HG03521 (cell line): ENCODE results near the gene FBXL14.
A peak's percentile ranks its signal among the peaks of the same experiment; 100 is the strongest.

Source experiments
- ATAC-seq: cut with Tn5 transposase; IDR thresholded peaks from one replicate; pipeline ENCODE4 v1.9.1; 2021; ENCODE audit warnings: mild to moderate bottlenecking, moderate library complexity; ENCODE audit not compliant: unreplicated experiment

FBXL14 gene

GRCh38 chr12:1595026-1595561 is 713 bp upstream of the FBXL14 start:
- ATAC-seq = no peak

DNA sequence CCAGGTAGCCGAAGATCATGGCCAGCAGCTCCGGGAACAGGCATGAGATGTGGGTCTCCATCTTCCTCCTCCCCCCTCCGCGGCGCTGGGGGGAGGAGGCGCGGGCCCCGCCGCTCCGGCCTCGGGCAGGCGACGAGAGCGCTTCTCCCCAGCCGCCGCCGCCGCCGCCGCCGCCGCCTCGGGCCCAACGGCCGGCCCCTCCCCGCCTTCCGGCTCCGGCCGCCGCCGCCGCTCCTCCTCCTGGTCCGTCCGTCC is 448 bp downstream of the FBXL14 start:
- ATAC-seq = peak; percentile 45

GRCh38 chr12:1593174-1594005 is 991 bp downstream of the FBXL14 start:
- peak; percentile 16 for ATAC-seq

DNA sequence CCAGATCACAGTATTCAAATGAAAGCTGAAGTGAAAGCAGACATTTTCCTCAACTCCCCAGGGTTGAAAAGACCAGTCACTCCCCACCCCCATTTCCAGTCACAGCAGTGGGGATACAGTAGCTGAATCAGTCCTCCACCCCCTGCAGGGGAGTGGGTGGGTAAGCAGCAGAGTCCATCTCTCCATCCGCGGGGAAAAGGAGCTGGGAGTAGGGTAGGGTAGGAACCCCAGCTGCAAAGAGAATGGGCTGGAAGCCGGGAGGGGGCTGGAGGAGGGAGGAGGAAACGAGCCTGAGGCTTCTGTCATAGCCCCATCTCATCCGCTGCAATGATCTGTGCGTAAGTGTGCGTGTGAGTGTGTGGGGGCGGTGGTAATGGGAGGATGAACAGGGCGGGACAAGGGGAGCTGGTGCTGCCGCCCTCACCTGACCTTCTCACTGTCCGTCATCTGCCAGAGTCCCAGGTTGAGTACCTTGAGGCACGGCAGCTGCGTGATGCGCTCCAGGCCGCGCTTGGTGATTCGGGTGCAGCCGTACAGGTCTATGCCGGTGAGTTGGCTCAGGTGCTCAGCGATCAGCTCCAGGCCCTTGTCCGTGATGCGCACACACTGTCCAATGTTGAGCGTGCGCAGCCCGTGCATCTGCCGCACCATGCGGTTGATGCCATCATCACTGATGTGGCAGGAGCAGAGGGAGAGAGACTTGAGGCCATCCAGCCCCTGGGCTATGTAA is 1.8 kb downstream of the FBXL14 start:
- no peak for ATAC-seq

GRCh38 chr12:1591543-1591942 is 2.8 kb downstream of the FBXL14 start:
- no peak for ATAC-seq

DNA sequence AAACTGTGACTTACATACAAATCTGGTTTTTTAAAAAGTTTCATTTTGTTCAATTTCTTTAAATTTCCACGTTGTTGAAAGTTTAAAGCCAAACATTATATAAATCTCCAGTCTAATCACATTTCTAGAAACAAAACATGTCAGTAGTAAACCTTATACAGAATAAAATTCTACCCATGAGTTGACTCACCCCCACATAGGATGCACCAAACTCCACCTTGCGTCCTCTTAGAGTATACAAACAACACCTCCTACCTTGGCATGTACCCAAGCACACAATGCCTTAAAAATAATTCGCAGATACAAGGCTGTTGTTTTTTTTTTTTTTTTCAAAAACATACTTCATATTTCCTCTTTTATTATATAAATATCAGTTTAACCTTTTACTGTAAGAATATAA is 3.3 kb downstream of the FBXL14 start:
- ATAC-seq = no peak

- no peak for ATAC-seq
These were observed 4.0 kb downstream of the FBXL14 start for GRCh38 chr12:1590221-1590979.

- no peak for ATAC-seq
These were observed 5.8 kb downstream of the FBXL14 start for GRCh38 chr12:1588575-1588947.

GRCh38 chr12:1587927-1588574 is 6.3 kb downstream of the FBXL14 start:
- no peak for ATAC-seq

- ATAC-seq = no peak
These were observed 10.1 kb downstream of the FBXL14 start for GRCh38 chr12:1584326-1584725.

- no peak for ATAC-seq
These were observed 10.8 kb downstream of the FBXL14 start for GRCh38 chr12:1583421-1584078.

DNA sequence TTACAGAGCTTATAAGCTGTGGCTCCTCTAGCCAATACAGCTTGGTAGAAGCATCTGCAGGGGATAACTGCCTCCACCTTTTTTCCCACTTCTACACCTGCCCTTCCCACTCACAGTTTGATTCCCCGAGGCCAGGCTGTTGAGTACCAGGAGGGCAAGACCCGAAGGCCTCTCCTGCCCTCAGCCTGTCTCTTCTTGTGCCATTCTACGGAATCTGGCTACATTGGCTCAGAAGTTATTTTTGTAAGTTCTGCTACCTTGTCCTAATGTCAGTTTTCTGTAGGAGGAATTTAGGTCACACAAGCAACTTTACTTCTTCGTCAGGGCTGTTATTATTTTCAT is 11.7 kb downstream of the FBXL14 start:
- no peak for ATAC-seq

GRCh38 chr12:1581973-1582708 is 12.2 kb downstream of the FBXL14 start:
- ATAC-seq = no peak

GRCh38 chr12:1580526-1580925 is 13.9 kb downstream of the FBXL14 start:
- no peak for ATAC-seq

DNA sequence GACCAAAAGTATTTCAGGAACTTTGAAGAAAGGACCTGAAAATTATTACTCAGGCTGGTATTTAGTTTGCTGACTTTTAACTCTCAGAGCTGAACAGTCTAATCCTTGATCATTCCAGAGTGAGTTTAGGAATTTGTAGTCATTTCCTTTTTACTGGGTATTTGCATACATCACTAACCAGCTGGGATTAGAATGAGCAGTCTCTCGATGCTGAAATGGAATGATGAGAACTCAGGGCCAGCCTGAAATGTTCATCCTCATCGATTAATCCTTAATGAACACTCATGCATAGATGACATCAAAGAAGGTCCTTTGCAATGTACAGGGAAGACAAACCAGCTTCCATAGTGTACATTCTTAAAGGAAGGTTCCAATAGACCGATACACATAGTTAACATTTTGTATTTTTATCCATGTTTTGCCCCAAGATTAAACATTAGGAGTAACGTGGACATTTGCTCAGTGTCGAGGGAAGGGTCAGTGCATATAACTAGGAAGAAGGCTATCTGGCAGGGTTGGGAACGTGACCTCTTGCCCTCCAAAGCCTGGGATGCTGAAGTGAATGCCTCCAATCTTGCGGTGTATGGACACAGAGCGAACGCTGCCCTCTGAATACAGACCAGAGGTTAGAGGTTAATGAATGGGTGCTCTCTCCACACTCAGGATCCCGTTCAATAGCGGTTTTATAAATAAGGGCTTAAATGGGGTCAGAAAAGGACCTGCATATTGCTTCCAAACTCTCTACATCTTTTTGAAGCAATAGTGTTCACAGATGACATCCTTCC is 14.5 kb downstream of the FBXL14 start:
- ATAC-seq = no peak

DNA sequence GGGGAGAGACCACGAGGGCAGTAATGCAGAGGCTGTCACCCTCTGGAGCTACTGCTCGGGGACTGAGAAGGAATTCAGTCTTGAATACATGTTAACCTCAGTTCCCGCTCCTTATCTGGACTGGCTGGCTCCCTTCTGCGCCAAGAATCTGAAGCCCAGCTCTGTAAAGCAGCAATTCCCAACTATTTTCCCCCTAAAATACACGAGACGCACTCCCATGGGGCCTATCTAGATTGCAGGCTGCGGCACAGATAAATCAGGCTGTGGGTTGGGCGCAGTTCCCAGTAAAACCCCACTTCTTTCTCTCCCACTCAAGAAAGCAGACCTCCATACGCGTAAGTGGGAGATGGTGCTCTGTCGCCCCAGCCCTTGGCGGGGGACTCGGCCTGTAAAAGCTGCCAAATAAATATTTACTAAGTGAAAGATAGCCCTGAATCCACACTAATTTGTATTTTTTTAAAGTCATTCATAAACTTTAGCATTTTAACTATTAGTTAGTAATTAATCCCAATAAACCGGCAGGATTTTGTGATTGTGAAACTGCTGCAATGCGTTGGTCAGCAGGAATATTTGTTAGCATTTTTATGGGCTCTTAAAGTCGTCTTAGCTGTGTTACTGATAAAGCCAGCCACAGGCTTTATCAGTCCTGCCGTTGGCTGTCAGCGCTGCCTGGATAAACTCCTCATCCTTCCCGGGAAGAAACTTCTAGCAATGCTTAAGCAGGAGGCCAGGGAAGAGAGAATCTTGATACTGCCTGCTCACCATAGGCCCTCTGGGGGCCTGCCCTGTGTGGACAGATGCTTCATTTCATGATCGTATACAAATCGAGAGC is 17.8 kb downstream of the FBXL14 start:
- ATAC-seq = no peak

GRCh38 chr12:1575408-1576401 is 18.7 kb downstream of the FBXL14 start:
- ATAC-seq = no peak
